NCI-H2029 treated with DMSO at 0.1 percent for 48 hours (cell line): ENCODE data around the gene FES.
"Not testable (repeated sequence)": the region's sequence is repeated elsewhere in the genome, so short reads cannot be mapped to it uniquely, and the experiment has no call there.

Experiments used
- DNase-seq: peaks from one replicate; lab custom pipeline; 2025; lab: John Stamatoyannopoulos, UW

The FES gene

DNA sequence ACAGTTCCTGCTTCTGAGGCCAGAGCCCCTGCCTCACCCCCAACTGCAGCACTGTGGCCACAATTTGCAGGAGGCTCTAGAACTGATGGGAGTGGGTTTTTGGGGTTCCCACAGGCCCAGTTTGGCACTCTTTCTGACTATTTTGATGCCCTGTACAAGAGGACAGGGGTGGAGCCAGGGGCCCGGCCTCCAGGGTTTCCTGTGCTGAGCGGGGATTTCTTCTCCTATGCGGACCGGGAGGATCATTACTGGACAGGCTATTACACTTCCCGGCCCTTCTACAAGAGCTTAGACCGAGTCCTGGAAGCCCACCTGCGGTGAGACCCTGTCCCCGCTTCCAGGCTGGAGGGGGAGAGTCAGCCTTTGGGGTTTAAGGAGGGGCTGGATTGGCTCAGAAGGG, 25.7 kb downstream of the FES start:
- no peak for DNase-seq

DNA sequence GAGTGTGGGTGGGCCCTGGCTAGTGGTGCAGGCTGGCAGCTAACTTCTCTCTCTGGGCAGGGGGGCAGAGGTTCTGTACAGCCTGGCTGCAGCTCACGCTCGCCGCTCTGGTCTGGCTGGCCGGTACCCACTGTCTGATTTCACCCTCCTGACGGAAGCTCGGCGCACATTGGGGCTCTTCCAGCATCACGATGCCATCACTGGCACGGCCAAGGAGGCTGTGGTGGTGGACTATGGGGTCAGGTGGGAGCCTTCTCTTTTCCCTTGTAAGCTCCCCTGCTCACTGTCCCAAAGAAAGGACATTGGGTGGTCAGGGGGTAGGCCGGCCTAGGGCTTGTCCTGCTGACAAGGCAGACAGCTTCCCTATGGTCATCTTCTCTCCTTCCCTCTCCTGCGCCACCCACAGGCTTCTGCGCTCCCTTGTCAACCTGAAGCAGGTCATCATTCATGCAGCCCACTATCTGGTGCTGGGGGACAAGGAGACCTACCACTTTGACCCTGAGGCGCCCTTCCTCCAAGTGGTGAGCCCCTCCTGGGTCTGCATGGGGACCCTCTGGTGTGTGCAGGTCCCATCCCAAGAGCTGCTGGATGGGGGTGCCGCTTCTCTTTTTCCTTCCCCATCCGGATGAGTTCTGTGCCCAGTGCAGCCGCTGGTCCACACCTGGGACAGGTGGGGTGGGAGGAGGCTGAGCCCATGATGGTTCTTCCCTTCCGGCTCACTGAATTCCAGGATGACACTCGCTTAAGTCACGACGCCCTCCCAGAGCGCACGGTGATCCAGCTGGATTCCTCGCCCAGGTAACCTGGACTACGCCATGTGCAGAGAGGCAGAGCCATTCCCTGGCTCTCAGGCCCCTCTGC, 26.4 kb downstream of the FES start:
- no peak for DNase-seq

DNA sequence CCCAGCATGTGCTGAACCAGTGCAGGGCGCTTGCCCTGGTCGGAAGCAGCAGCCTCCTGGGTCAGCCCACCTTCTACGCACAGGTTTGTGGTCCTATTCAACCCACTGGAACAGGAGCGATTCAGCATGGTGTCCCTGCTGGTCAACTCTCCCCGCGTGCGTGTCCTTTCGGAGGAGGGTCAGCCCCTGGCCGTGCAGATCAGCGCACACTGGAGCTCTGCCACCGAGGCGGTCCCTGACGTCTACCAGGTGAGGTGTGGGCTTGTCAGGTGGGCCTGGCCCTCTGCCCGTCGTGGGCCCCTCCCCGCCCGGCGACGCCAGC, 27.0 kb downstream of the FES start:
- DNase-seq: no peak

DNA sequence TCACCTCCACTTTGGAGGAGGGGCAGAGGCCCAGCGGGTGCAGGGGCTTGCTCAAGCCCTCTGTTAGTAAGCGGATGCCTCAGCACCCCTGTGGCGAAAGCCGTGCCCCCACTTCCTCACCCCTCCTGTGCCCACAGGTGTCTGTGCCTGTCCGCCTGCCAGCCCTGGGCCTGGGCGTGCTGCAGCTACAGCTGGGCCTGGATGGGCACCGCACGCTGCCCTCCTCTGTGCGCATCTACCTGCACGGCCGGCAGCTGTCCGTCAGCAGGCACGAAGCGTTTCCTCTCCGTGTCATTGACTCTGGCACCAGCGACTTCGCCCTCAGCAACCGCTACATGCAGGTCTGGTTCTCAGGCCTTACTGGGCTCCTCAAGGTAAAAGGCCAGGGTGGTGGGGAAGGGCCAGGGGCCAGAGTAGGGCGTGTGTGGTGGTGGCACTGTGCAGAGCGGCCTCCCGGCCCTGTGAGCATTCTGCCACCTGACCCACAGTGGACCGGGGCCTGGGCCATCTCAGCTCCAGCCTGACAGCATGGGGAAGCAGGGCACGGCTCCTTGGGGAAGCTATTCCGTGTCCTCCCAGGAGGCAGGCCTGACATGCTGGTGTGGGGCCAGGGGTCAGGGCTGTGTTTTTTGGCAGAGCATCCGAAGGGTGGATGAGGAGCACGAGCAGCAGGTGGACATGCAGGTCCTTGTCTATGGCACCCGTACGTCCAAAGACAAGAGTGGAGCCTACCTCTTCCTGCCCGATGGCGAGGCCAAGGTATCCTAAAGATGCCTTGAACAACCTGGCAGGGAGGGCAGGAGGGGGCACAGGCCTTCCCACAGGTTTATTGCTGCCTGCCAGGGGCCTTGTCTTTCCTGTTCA, 27.8 kb downstream of the FES start:
- DNase-seq: no peak

DNA sequence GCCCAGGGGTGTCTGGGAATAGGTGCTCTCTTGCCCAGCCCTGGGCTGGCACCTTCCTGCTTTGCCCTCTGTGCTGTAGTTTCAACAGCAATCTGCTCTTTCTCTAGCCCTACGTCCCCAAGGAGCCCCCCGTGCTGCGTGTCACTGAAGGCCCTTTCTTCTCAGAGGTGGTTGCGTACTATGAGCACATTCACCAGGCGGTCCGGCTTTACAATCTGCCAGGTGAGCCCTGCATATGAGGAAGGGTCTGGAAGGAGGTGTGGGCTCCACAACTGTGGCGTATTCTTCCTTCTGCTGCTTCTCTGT, 28.4 kb downstream of the FES start:
- DNase-seq: no peak

DNA sequence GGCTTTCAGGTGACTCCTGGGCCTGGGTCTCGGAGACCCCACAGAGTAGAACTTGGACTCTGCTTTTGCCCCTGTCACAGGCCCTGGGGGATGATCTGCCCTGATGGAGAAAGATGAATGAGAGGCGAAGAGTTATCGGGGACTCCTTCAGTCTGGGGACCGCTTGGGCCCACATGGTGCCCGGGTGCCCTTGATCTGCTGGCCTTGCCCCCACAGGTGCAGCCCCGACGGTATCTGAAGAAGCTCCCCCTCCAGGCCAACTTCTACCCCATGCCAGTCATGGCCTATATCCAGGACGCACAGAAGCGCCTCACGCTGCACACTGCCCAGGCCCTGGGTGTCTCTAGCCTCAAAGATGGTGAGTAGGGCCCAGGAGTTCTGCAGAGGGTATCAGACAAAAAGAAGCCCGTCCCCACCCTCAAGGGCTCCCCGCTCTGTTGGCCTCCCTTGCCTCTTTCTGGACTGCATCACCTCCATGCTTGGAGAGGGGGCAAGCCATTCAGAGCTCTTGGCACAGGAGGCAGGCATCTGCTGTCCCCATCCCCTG, 29.2 kb downstream of the FES start:
- DNase-seq: no peak

DNA sequence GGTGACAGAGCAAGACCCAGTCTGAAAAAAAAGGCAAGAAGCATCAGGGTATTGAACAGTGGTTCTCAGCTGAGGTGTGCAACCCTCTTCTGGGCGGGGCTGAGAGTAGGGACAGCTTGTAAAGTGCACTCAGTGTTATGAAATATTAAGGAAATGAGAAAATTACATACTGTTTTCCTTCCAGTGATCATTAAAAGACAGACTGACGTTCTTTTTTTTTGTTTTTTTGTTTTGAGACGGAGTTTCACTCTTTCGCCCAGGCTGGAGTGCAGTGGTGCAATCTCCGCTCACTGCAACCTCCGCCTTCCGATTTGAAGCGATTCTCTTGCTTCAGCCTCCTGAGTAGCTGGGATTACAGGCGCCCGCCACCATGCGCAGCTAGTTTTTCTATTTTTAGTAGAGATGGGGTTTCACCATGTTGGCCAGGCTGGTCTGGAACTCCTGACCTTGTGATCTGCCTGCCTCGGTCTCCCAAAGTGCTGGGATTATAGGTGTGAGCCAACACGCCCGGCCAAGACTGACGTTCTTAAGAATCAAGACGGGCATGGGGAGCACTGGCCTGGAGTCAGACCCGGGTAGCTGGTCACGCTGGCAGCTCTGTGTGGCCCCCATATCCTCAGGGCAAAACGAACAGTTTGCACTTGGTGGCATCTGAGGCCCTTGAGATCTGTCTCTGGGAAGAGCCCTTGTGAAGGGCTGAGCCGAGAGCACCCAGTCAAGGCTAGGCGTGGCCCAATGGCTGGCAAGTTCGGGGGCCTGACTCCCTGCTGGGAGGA, 30.2 kb downstream of the FES start:
- no peak for DNase-seq

DNA sequence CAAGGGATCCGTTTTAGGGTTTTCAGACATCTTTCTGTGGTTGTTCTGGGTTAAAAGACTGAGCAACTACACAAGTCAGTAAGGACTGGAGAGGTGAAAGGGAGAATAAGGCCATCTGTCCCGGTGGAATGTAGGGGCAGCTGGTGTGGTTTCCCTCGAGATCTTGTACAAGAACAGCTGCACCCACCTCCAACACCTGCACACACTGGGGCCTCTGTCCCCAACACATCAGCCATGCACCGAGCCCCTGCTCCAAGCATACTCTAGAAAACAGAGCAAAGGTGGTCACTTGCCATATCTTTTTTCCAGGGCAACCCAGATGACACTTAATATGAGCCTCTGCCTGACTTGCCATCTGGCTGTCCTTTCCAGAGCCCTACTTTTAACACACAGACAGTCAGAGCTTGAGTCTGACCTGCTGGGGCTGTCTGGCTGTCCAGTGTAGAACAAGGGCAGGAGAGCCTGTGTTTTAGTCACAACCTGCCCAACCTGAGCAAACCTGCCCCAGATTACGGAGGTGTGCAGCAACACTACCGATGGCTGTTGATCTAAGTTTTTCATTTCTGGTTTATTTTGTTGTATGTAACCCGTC, 31.0 kb downstream of the FES start:
- no peak for DNase-seq

DNA sequence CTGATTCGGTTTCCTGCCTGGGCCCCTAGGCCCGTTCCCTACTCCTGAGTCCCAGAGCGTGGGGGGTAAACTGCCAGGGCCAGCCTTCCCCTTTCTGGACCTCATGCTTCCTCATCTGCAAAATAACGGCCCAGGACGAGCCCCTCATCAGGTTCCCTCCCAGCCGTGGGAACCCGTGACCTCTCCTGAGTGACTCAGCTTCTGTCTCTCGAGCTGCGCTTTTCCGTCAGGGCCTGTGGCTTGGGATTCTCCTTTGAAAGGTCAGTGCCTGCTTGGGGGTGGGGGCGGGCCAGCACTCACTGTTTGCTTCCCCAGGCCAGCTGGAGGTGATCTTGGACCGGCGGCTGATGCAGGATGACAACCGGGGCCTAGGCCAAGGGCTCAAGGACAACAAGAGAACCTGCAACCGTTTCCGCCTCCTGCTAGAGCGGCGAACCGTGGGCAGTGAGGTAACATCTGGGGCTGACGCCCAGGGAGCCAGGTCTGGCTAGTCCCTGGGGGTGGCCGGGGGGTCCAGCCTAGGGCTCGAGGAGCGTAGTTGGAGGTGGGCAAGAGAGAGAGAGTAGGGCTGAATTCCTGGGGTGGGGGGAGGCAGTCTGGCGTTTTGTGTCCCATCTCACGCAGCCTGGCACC, 31.6 kb downstream of the FES start:
- no peak for DNase-seq

DNA sequence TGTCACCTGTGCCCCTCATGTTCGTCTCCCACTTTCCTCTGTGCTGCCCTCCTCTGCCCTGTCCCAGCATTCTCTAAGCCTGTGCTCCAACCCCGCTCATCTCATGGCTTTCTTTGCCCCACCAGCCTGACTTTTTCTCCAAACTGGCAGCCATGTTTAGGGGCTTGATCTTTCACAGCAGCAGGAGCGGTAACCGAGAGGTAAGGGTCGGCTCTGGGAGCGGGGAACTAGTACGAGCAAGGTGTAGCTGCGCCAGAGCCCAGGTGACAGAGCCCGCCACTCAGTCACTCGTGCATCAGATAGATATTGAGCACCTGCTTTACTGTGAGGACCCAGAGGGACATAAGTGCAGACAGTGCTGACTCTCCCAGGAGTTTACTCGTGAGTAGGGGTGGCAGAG, 32.2 kb downstream of the FES start:
- no peak for DNase-seq

DNA sequence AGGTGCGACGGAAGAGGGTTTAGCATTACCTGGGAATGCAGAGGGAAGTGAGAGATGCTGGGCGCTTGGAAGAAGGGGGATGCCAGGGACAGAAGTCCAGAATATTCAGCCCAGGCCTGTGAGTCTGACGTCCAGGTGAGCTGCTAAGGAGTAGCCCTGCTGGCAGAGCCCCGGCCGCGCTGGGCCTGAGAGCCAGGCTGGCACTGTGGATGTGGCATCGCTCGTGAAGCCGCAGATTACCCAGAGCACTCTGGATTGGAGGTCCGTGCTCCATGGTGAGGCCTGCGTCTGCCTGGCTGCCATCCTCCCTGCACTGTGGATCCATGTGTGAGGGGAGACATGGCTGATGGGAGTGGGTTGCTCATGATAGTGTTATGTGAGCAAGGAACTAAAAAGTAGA, 33.3 kb downstream of the FES start:
- no peak for DNase-seq

DNA sequence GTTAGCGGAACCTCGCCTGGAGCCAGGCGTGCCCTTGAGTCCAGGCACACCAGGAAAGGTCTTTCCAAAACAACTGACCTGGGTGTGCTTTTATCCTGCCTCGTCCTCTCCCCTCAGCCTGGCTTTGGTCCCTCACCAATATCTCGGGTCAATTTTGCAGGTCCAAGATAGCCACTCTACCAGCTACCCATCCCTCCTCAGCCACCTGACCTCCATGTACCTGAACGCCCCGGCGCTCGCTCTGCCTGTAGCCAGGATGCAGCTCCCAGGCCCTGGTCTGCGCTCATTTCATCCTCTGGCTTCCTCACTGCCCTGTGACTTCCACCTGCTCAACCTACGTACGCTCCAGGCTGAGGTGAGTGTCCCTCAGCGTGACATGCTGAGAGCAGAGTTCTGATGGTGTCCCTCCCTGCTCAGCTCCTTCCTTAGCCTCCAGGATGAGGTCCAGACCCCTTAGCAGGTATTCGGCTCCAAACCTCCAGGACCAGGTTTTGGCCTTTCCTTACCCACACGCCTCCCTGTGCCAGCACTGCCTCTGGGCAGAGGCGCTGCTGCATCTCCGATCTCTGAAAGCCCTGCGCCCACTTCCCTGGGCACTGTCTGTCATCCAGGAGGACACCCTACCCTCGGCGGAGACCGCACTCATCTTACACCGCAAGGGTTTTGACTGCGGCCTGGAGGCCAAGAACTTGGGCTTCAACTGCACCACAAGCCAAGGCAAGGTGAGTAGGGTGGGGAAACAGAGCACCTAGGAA, 33.9 kb downstream of the FES start:
- no peak for DNase-seq

DNA sequence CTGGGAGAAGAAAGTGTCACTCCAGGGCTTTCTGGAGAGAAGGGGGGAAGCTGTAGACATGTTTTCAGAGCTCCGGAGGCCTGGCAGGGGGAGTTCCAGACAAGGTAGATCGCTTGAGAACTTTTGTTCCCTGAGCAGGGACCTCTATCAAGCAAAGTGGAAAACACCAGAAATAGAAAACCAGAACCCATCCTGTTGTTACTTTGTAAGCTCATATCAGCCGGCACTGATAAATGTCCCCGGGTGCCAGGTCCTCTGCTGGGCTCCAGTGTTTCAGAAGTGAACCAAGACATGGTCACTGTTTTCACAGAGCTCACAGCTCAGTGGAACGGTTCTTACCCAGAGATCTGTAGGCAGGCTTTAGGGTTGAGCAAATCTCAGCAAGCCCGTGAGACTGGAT, 34.5 kb downstream of the FES start:
- DNase-seq: no peak

DNA sequence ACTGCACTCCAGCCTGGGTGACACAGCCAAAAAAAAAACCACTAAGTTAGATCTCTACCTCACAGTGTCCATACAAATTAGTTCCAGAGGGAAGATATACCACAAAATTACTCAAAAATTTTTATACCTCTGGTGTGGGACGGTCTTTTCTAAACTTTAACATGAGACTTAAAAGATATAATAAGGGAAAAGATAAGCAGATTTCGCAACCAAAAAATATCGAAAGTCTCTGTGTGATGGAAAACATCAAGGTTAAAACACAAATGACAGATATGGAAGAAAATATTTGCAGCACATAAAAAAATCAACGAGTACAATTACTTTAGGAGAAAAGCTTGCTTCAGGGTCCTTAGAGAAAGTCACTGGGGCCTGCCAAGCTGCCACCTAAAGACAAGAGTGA, 37.6 kb downstream of the FES start:
- no peak for DNase-seq

DNA sequence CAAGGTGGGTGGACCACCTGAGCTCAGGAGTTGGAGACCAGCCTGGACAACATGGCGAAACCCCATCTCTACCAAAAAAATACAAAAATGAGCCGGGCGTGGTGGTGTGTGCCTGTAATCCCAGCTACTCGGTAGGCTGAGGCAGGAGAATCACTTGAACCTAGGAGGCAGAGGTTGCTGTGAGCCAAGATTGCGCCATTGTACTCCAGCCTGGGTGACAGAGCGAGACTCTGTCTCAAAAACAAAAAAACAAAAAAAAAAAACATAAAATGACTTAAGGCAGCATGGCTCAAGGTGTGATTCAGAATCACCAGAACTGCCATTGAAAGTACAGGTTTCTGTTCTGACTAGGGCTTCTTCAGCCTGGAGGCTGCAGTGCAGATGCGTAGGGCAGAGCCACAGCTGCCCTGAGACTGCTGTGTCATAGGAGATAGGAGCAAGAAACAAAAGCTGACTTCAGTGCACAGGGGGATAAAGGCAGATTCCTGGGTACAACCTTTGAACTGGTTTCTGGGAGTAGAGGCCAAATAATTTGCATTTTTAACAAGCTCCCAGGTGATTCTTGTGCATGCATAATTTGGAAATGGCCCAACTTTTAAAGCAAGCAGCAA, 38.5 kb downstream of the FES start:
- not testable (repeated sequence) for DNase-seq

DNA sequence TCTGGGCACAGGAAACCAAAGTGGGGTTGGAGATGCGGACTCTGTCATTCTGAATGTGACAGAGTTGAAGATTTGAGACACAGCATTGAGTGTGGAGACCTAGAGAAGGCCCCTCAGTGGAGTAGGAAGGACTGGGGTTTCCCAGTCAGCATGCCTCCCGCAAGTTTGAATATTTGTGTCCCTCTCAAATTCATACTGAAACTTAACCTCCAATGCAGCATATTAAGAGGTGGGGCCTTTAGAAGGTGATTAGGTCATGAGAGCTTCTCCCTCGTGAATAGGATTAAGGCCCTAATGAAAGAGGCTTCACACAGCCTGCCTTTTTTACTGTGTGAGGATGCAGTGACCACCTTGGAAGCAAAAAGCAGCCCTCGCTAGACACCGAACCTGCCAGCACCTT, 40.1 kb downstream of the FES start:
- no peak for DNase-seq

DNA sequence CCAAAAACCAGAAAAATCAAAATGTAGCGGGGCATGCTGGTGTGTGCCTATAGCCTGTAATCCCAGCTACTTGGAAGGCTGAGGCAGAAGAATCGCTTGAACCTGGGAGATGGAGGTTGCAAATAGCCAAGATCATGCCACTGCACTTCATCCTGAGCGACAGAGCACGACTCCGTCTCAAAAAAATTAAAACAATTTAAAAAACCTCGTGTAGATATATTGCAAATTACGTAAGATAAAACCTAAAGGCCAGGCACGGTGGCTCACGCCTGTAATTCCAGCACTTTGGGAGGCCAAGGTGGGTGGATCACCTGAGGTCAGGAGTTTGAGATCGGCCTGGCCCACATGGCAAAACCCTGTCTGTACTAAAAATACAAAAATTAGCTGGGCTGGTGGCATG, 42.5 kb downstream of the FES start:
- not testable (repeated sequence) for DNase-seq

DNA sequence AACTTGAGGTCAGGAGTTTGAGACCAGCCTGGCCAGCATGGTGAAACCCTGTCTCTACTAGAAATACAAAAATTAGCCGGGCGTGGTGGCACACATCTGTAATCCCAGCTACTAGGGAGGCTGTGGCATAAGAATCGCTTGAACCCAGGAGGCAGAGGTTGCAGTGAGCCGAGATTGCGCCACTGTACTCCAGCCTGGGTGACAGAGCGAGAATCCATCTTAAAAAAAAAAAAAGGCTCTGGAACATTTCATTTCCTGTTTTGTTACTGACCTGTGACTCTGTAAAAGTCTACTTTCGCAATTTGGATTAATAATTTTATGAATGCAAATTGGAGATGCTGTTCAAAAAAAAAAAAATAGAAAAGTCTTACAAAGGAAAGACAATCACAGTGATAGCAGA, 43.8 kb downstream of the FES start:
- not testable (repeated sequence) for DNase-seq

DNA sequence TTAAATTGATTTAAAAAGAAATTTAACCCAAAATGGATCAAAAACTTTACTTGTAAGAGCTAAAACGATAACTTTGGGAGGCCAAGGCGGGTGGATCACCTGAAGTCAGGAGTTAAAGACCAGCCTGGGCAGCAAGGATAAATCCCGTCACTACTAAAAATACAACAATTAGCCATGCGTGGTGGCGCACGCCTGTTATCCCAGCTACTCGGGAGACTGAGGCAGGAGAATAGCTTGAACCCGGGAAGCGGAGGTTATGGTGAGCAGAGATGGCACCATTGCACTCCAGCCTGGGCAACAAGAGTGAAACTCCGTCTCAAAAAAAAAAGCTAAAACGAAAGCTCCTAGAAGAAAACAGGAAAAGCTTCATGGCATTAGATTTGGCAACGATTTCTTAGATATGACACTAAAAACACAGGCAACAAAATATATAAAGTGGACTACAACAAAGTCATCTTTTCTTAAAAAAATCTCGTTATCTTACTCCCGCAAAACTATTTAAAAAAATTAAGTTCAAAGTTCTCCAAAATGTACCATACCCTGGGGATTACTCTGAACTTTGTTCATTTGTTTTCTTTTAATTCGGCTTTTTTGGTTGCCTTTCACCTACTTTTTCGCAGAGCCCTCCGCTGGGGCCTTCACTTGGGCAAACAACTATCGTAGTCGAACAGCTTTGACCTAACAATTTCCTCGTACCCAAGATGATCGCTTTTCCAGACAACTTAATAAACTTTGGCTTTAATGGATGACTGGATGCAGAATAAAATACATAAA, 45.1 kb downstream of the FES start:
- DNase-seq: no peak
